GM18498 (cell line): ENCODE results near the gene EFCAB9.
"Not testable (repeated sequence)": the region's sequence is repeated elsewhere in the genome, so short reads cannot be mapped to it uniquely, and the experiment has no call there.

Source experiments
- ATAC-seq: cut with Tn5 transposase; IDR thresholded peaks from one replicate; pipeline ENCODE4 v1.9.1; 2021; ENCODE audit warnings: mild to moderate bottlenecking, moderate library complexity; ENCODE audit not compliant: unreplicated experiment

The EFCAB9 gene

GRCh38 chr5:172193872-172194271 lies at the start of gene EFCAB9:
Gene EFCAB9 (plus strand): TSS chr5:172194172. CDS start chr5:172194173, 1 bp downstream.
- ATAC-seq: no peak

GRCh38 chr5:172144291-172144815 lies 49.6 kb upstream of the EFCAB9 start:
- ATAC-seq: no peak

- ATAC-seq: no peak
These were observed 48.8 kb upstream of the EFCAB9 start for GRCh38 chr5:172144931-172145869.

GRCh38 chr5:172145870-172146747 lies 47.9 kb upstream of the EFCAB9 start:
- ATAC-seq: no peak

GRCh38 chr5:172146748-172147092 lies 47.3 kb upstream of the EFCAB9 start:
- no peak for ATAC-seq

- ATAC-seq: no peak
These were observed 46.1 kb upstream of the EFCAB9 start for GRCh38 chr5:172147857-172148256.

- ATAC-seq: no peak
These were observed 45.6 kb upstream of the EFCAB9 start for GRCh38 chr5:172148381-172148780.

- ATAC-seq: no peak
These were observed 44.9 kb upstream of the EFCAB9 start for GRCh38 chr5:172149073-172149472.

- ATAC-seq: not testable (repeated sequence)
These were observed 44.5 kb upstream of the EFCAB9 start for GRCh38 chr5:172149481-172149880.

GRCh38 chr5:172150514-172151425 lies 43.2 kb upstream of the EFCAB9 start:
- ATAC-seq: peak; percentile 76

- no peak for ATAC-seq
These were observed 42.2 kb upstream of the EFCAB9 start for GRCh38 chr5:172151661-172152210.

- ATAC-seq: no peak
These were observed 40.3 kb upstream of the EFCAB9 start for GRCh38 chr5:172153695-172154094.

- ATAC-seq: not testable (repeated sequence)
These were observed 38.9 kb upstream of the EFCAB9 start for GRCh38 chr5:172155101-172155500.

- no peak for ATAC-seq
These were observed 37.4 kb upstream of the EFCAB9 start for GRCh38 chr5:172156541-172156994.

- no peak for ATAC-seq
These were observed 35.0 kb upstream of the EFCAB9 start for GRCh38 chr5:172159016-172159415.

- ATAC-seq: no peak
These were observed 33.5 kb upstream of the EFCAB9 start for GRCh38 chr5:172160506-172160905.

GRCh38 chr5:172162323-172162986 lies 31.5 kb upstream of the EFCAB9 start:
- no peak for ATAC-seq

- ATAC-seq: no peak
These were observed 31.0 kb upstream of the EFCAB9 start for GRCh38 chr5:172162987-172163343.

- ATAC-seq: no peak
These were observed 30.6 kb upstream of the EFCAB9 start for GRCh38 chr5:172163346-172163745.
